ENCODE measurements around the gene APOL1.
"Not testable (repeated sequence)": the region's sequence is repeated elsewhere in the genome, so short reads cannot be mapped to it uniquely, and the experiment has no call there.

The APOL1 gene

DNA sequence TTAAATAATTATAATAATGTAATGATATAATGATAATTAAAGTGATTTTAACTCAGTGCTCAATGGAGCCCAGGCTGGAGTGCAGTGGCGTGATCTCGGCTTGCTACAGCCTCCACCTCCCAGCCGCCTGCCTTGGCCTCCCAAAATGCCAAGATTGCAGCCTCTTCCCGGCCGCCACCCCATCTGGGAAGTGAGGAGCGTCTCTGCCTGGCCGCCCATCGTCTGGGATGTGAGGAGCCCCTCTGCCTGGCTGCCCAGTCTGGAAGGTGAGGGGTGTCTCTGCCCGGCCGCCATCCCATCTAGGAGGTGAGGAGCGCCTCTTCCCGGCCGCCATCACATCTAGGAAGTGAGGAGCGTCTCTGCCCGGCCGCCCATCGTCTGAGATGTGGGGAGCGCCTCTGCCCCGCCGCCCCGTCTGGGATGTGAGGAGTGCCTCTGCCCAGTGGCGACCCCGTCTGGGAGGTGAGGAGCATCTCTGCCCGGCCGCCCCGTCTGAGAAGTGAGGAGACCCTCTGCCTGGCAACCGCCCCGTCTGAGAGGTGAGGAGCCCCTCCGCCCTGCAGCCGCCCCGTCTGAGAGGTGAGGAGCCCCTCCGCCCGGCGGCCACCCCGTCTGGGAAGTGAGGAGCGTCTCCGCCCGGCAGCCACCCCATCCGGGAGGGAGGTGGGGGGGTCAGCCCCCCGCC, 37.6 kb downstream of the APOL1 start:
- not testable (repeated sequence) for H2AK5ac ChIP-seq (ENCODE audit: low read depth, low read length); H4K8ac ChIP-seq (ENCODE audit: low read depth, low read length); H2BK12ac ChIP-seq (ENCODE audit: low read length); H2BK120ac ChIP-seq (ENCODE audit: low read depth, low read length); H3K4me2 ChIP-seq (ENCODE audit: insufficient read depth, low read length, poor library complexity, severe bottlenecking); H2AFZ ChIP-seq (ENCODE audit: low read length); H3K9ac ChIP-seq (ENCODE audit: low read depth, low read length, poor library complexity); H3K27me3 ChIP-seq (ENCODE audit: control insufficient read depth in 3 of 3, insufficient read depth in 3 of 3, low read depth in 1 of 3, low read length in 3 of 3); H2BK15ac ChIP-seq (ENCODE audit: low read length); H3K27ac ChIP-seq (replicated peaks; ENCODE audit: low read length); H3K4me3 ChIP-seq (ENCODE audit: low read length in 2 of 2); H3K4me1 ChIP-seq (ENCODE audit: control insufficient read depth in 2 of 2, insufficient read depth in 1 of 2, low read depth in 1 of 2, low read length in 2 of 2); H3K23ac ChIP-seq (ENCODE audit: low read depth, low read length, poor library complexity); H3K18ac ChIP-seq (ENCODE audit: low read length); DNase-seq (ENCODE audit: low spot score); H3K79me1 ChIP-seq (ENCODE audit: low read depth, low read length); H2BK5ac ChIP-seq (ENCODE audit: low read length); H4K91ac ChIP-seq (ENCODE audit: low read depth, low read length, poor library complexity); H3K4ac ChIP-seq (ENCODE audit: low read length); H3K14ac ChIP-seq (ENCODE audit: low read length)
- H3K36me3 ChIP-seq (replicated peaks in 1 of 2; ENCODE audit: control insufficient read depth in 2 of 2, insufficient read depth in 2 of 2, low read length in 2 of 2) = peaks cover 78 to 85% of the 10 kb centered on the region in 2 donors
- H3K9me3 ChIP-seq (replicated peaks in 1 of 2; ENCODE audit: control insufficient read depth in 2 of 2, insufficient read depth in 1 of 2, low read depth in 1 of 2, low read length in 2 of 2) = peaks cover 0 to 24% of the 10 kb centered on the region in 2 donors
- no CpG with 5 or more reads among the region's 40 CpGs for WGBS, 2 donors (ENCODE audit: extremely low coverage in 2 of 2, insufficient read length in 2 of 2, insufficient replicate concordance in 1 of 2)

DNA sequence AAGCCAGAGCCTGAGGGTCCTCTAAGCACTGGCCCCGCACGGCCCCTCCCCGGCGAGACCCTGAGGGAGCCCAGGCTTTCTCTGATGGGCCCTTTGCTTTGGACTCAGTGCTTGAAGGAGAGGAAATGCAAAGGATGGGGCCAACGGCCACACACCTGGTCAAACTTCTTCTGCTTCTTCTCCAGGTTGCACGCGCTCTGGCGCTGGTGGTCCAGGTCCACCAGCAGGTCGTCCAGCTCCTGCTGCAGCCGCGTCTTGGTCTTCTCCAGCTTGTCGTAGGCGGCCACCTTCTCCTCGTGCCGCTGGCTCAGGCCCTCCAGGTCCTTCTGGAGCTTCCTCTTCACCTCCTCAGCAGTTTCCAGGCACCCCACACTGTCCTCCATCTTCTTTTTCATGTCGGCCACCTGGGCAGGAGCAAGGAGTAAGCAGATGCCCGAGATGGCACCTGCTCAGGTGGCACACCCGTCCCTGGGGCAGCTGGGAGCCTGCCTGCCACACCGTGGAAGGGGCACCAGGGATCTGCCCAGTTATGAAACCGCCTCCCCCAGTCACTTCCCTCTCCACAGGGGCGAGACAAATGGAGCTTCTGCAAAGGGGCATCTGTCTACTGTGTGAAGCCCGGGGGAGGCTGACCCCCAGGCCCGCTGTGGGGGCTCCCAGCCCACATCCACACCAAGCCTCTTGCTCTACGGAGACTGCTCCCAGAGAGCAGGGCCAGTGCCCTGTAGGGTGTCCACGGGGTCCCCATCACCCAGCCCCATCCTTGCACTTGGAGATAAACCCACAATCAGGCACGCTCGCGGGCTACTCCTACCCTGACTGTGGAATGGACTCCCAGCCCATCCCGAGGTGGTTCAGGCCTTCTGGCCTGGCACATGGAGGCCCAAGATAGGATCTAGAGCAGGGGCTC, 39.2 kb downstream of the APOL1 start:
- no peak overlapping the region for H2BK12ac ChIP-seq (ENCODE audit: low read length)
- no peak overlapping the region for H2BK15ac ChIP-seq (ENCODE audit: low read length)
- no peak overlapping the region for H3K4me3 ChIP-seq (ENCODE audit: low read length in 2 of 2)
- no peak overlapping the region for H3K14ac ChIP-seq (ENCODE audit: low read length)
- H3K27ac ChIP-seq (replicated peaks; ENCODE audit: low read length) = no peak overlapping the region
- peaks cover 0 to 24% of the 10 kb centered on the region in 2 donors for H3K9me3 ChIP-seq (replicated peaks in 1 of 2; ENCODE audit: control insufficient read depth in 2 of 2, insufficient read depth in 1 of 2, low read depth in 1 of 2, low read length in 2 of 2)
- H2BK120ac ChIP-seq (ENCODE audit: low read depth, low read length) = no peak overlapping the region
- H4K8ac ChIP-seq (ENCODE audit: low read depth, low read length) = no peak overlapping the region
- H3K4me1 ChIP-seq (ENCODE audit: control insufficient read depth in 2 of 2, insufficient read depth in 1 of 2, low read depth in 1 of 2, low read length in 2 of 2) = no peaks in the 10 kb centered on the region
- H4K91ac ChIP-seq (ENCODE audit: low read depth, low read length, poor library complexity) = no peak overlapping the region
- H3K9ac ChIP-seq (ENCODE audit: low read depth, low read length, poor library complexity) = no peak overlapping the region
- no peak overlapping the region for H2AFZ ChIP-seq (ENCODE audit: low read length)
- H3K36me3 ChIP-seq (replicated peaks in 1 of 2; ENCODE audit: control insufficient read depth in 2 of 2, insufficient read depth in 2 of 2, low read length in 2 of 2) = peaks cover 74 to 86% of the 10 kb centered on the region in 2 donors
- peaks cover 1% of the 10 kb centered on the region for H3K79me1 ChIP-seq (ENCODE audit: low read depth, low read length)
- no CpG with 5 or more reads among the region's 29 CpGs for WGBS, 2 donors (ENCODE audit: extremely low coverage in 2 of 2, insufficient read length in 2 of 2, insufficient replicate concordance in 1 of 2)
- H3K4me2 ChIP-seq (ENCODE audit: insufficient read depth, low read length, poor library complexity, severe bottlenecking) = no peak overlapping the region
- no peak overlapping the region for H3K23ac ChIP-seq (ENCODE audit: low read depth, low read length, poor library complexity)
- no peak overlapping the region for H3K18ac ChIP-seq (ENCODE audit: low read length)
- no peak overlapping the region for H2AK5ac ChIP-seq (ENCODE audit: low read depth, low read length)
- no peak for DNase-seq (ENCODE audit: low spot score)
- H2BK5ac ChIP-seq (ENCODE audit: low read length) = no peak overlapping the region
- H3K4ac ChIP-seq (ENCODE audit: low read length) = no peak overlapping the region
- no peaks in the 10 kb centered on the region for H3K27me3 ChIP-seq (ENCODE audit: control insufficient read depth in 3 of 3, insufficient read depth in 3 of 3, low read depth in 1 of 3, low read length in 3 of 3)

DNA sequence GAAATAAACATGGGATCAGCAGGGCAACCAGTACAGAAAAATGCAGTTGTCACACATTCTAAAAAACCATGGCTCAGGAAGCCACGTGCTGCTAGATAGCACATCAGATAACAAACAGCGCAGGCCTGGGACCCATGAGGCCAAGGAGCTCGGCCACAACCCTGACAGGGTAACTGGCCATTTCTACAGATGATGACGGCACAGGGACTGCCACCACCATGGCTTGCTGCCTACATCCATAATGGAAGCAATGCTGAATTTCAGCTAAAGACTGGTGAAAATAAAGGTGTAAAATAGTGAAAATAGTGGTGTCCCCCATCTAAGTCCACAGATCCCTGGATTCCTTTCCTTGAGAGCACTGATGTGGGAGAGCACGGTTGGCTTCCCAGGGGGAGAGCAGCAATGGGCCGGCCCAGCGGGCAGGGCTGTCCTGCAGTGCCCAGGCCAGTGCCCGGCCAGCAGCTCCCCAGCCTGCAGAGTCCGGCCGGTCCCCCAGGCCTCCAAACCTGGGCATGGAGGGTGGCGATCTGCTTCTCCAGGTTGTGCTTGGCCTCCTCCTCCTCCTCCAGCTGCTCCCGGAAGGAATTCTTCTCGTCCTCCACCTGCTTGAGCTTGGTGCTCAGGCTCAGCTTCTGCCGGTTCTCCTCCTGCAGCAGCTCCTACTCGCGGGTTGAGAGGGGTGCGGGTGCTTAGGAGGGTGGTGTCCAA, 40.0 kb downstream of the APOL1 start:
- Histone ChIP-seq H2AK5ac (ENCODE audit: low read depth, low read length) (no peak overlapping the region), H3K27me3 (ENCODE audit: control insufficient read depth in 3 of 3, insufficient read depth in 3 of 3, low read depth in 1 of 3, low read length in 3 of 3) (no peaks in the 10 kb centered on the region), H2AFZ (ENCODE audit: low read length) (no peak overlapping the region), H3K14ac (ENCODE audit: low read length) (no peak overlapping the region), H3K4ac (ENCODE audit: low read length) (no peak overlapping the region), H4K8ac (ENCODE audit: low read depth, low read length) (no peak overlapping the region), H2BK120ac (ENCODE audit: low read depth, low read length) (no peak overlapping the region), H3K9ac (ENCODE audit: low read depth, low read length, poor library complexity) (no peak overlapping the region), H3K79me1 (ENCODE audit: low read depth, low read length) (peaks cover 1% of the 10 kb centered on the region), H3K4me2 (ENCODE audit: insufficient read depth, low read length, poor library complexity, severe bottlenecking) (no peak overlapping the region), H2BK5ac (ENCODE audit: low read length) (peak overlapping the region; percentile 72), H3K4me1 (ENCODE audit: control insufficient read depth in 2 of 2, insufficient read depth in 1 of 2, low read depth in 1 of 2, low read length in 2 of 2) (no peaks in the 10 kb centered on the region), H3K23ac (ENCODE audit: low read depth, low read length, poor library complexity) (no peak overlapping the region), H2BK12ac (ENCODE audit: low read length) (no peak overlapping the region), H2BK15ac (ENCODE audit: low read length) (no peak overlapping the region), H4K91ac (ENCODE audit: low read depth, low read length, poor library complexity) (no peak overlapping the region), H3K27ac (replicated peaks; ENCODE audit: low read length) (no peak overlapping the region), H3K36me3 (replicated peaks in 1 of 2; ENCODE audit: control insufficient read depth in 2 of 2, insufficient read depth in 2 of 2, low read length in 2 of 2) (peaks cover 78 to 88% of the 10 kb centered on the region in 2 donors), H3K4me3 (ENCODE audit: low read length in 2 of 2) (no peak overlapping the region), H3K9me3 (replicated peaks in 1 of 2; ENCODE audit: control insufficient read depth in 2 of 2, insufficient read depth in 1 of 2, low read depth in 1 of 2, low read length in 2 of 2) (peaks cover 0 to 24% of the 10 kb centered on the region in 2 donors), H3K18ac (ENCODE audit: low read length) (no peak overlapping the region)
- no CpG with 5 or more reads among the region's 17 CpGs for WGBS, 2 donors (ENCODE audit: extremely low coverage in 2 of 2, insufficient read length in 2 of 2, insufficient replicate concordance in 1 of 2)
- DNase-seq (ENCODE audit: low spot score) = no peak

All from neuronal stem cell (in vitro differentiated cells).